ENCODE results near the gene AIF1L.
"Not testable (repeated sequence)": the region's sequence is repeated elsewhere in the genome, so short reads cannot be mapped to it uniquely, and the experiment has no call there.

AIF1L gene

DNA sequence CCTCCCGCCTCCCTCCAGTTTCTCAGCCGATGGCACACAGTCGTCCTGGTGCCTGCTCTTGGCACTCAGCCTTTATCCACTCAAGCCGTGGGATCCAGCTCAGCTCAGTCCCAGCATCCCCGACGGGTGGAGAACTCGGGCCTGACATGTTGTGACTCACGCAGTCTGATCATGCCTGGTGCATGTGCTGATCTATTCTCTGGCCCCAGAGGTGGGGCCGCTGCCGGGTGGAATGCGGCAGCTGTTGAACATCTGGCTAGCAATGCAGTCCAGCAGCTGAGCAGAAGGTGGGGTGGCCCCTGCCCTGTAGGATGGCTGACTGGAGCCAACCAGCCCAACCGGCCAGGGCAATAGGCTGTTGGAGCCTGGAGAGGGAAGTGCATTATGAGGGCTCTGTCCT lies 1.7 kb upstream of the AIF1L start:
- no peak overlapping the region for H3K27ac ChIP-seq
- TF ChIP-seq ZFX (IDR thresholded peaks at IDR 0.05): no peak
- TF ChIP-seq, protein P1, sequence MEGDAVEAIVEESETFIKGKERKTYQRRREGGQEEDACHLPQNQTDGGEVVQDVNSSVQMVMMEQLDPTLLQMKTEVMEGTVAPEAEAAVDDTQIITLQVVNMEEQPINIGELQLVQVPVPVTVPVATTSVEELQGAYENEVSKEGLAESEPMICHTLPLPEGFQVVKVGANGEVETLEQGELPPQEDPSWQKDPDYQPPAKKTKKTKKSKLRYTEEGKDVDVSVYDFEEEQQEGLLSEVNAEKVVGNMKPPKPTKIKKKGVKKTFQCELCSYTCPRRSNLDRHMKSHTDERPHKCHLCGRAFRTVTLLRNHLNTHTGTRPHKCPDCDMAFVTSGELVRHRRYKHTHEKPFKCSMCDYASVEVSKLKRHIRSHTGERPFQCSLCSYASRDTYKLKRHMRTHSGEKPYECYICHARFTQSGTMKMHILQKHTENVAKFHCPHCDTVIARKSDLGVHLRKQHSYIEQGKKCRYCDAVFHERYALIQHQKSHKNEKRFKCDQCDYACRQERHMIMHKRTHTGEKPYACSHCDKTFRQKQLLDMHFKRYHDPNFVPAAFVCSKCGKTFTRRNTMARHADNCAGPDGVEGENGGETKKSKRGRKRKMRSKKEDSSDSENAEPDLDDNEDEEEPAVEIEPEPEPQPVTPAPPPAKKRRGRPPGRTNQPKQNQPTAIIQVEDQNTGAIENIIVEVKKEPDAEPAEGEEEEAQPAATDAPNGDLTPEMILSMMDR (conservative IDR thresholded peaks at IDR 0.05): no peak

DNA sequence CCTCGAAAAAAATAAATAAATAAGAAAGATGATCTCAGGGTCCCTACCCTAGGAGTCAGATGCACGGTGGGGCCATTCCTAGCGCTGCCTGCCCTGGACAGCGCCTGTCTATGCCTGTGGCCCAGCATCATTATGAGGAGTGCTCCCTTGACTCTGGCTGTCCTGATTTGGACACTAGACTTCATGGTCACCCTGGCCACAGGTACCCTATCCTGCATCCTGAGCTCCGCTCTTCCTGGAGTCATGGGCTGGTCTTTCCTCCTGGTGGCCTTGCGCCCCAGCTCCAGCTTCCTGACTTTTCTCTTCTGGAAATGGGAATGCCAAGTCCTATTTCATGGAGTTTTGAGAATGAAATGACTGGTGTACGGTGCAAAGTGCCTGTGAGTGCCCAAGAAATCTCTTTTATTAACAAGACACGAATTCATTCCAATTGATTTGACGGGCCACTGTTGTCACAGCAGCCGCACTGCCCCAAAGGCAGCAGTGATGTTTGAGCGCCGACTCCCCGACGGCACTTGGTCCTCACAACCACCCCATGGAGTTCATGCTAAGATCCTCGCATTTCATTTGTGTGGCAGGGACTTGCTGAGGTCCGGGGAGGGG lies 564 bp upstream of the AIF1L start:
- TF ChIP-seq, protein P1 (conservative IDR thresholded peaks at IDR 0.05): no peak
- H3K27ac ChIP-seq: peak overlapping the region; percentile 82; the same call in 1 of the 2 replicates

DNA sequence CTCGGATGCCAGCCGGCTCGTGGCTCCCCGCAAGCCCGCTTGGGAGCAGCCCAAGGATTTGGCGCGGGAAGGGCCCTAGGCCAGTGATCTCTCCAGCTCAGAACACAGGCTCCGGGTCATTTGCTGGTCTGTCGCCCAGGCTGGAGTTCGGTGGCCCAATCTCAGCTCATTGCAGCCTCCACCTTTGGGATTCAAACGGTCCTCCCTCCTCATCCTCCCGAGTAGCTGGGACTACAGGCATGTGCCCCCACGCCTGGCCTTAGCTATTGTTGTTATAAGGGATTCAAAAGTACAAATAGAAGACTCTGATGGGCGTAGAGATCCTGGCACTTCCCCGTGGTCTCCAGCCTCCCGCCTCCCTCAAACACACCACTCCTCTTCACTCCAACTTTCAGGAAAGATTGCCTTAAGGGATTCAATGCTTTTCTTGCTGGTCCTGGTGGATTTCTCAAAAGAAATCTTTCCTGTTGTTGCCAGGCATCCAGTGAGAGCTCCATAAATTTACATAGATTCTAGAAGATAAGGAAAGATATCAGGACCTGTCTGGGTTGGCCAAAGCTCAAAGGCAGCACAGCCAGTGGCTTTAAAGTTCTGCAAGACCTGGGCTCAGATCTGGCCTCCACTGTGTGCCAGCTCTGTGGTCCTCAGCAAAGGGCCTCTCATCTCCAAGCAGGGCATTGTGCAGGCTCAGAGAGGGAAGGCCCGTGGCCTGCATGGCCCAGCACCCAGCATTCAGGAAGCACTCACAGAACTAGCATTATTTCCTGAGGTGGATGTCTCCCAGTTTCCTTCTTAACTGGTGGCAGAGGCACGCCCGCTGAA lies 1.0 kb downstream of the AIF1L start:
- TF ChIP-seq, protein P1 (conservative IDR thresholded peaks at IDR 0.05): no peak
- TF ChIP-seq ZFX (IDR thresholded peaks at IDR 0.05): no peak
- H3K27ac ChIP-seq: peak overlapping the region; percentile 82

DNA sequence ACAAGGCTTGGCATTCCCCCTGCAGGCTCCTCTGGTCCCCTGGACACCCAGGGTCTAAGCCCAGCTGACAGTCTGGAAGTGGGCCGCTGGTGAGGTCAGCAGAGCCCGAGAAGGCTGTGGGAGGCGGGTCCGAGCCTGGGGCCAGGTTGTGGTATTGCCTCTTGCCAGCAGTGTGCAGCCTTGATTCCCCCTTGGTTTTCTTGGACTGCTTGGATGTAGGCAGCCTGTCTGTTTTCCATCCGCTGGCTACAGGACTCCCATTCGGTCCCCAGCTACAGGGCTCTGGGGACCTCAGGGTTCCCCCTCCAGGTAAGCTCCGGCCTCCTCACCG lies 1.6 kb downstream of the AIF1L start:
- peak overlapping the region; percentile 82 for H3K27ac ChIP-seq
- TF ChIP-seq ZFX (IDR thresholded peaks at IDR 0.05): no peak
- TF ChIP-seq, protein P1 (conservative IDR thresholded peaks at IDR 0.05): no peak

DNA sequence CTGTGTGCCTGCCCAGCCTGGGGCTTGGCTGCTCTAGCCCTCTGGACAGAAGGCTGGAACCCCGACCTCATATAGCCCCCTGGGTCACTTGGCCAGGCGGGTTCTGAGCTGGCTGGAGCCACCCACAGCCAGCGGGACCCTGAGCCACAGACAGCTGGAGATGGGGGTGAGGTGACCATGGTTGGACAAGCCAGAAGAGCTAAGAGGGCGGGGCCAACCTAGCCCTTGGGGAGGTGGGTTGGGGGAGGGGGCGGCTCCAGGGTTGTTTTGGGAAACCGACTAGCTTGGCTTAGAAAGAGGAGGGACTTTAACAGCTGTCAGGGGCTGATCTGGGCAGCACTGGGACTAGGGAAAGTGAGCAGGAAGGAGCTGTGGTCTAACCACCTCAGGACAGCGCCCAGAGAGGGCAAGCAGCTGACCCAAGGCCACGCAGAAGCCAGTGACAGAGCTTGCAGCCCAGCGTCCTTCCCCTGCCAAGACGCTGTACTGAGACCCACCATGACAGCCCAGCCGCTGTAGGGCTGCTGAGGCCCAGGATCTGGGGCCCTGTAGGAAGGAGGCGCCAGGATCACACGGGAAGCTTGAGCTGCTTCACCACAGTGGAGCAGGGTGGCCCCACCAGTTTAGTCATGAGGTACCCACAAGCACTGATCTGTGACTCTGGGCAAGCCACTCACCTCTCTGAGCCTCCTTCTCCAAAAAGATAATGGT lies 2.2 kb downstream of the AIF1L start:
- peak overlapping the region; percentile 82 for H3K27ac ChIP-seq
- TF ChIP-seq, protein P1 (conservative IDR thresholded peaks at IDR 0.05): no peak
- TF ChIP-seq ZFX (IDR thresholded peaks at IDR 0.05): no peak

DNA sequence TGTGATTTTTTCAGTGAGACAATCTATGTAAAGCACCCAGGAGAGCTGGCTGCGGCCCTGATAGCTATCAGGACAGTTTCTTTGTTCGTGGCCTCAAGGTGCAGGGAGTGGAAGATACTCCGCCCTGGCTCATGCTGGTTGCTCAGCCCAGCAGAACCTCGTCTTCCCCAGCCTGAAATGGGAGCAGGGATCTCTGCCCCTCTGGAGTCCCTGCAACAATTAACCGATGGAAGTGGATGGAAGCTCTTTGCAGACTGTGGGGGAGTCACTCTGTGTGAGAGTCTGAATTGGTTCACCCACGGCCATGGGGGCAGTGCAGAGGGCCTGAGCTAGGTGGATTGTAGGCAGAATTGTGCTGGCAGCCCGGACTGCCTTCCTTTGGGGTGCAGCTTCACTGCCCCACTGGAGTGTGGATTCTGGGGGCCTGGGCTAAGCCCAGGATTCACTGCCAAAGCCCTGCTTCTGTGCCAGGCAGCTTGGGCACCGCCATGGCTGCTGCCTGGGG lies 2.8 kb downstream of the AIF1L start:
- H3K27ac ChIP-seq: no peak overlapping the region
- TF ChIP-seq, protein P1 (conservative IDR thresholded peaks at IDR 0.05): no peak
- TF ChIP-seq ZFX (IDR thresholded peaks at IDR 0.05): no peak

DNA sequence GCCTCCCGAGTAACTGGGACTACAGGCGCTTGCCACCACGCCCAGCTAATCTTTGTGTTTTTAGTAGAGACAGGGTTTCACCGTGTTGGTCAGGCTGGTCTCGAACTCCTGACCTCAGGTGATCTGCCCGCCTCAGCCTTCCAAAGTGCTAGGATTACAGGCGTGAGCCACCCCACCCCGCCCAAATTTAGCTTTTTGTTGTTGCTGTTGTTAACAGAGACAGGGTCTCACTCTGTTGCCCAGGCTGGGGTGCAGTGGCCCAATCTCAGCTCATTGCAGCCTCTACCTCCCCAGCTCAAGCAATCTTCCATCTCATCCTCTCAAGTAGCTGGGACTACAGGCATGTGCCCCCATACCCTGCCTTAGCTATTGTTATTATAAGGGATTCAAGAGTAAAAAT lies 3.5 kb downstream of the AIF1L start:
- not testable (repeated sequence) for H3K27ac ChIP-seq

All from C4-2B (cell line).